RCC 7860 (cell line): ENCODE data around the gene SPSB4.
"Not testable (repeated sequence)": the region's sequence is repeated elsewhere in the genome, so short reads cannot be mapped to it uniquely, and the experiment has no call there.

Experiments
- DNase-seq: peaks from one replicate; pipeline ENCODE4 v3.0.0-alpha.2; 2015; ENCODE audit warnings: low spot score
- FAIRE-seq: peaks from 2 replicates; lab custom pipeline; 2012; peaks lifted over from hg19 to GRCh38; lab: Jason Lieb, UNC

The SPSB4 gene

GRCh38 chr3:141114179-141114745 lies 63.1 kb downstream of the SPSB4 start:
- DNase-seq, result no peak
- FAIRE-seq, result no peak

DNA sequence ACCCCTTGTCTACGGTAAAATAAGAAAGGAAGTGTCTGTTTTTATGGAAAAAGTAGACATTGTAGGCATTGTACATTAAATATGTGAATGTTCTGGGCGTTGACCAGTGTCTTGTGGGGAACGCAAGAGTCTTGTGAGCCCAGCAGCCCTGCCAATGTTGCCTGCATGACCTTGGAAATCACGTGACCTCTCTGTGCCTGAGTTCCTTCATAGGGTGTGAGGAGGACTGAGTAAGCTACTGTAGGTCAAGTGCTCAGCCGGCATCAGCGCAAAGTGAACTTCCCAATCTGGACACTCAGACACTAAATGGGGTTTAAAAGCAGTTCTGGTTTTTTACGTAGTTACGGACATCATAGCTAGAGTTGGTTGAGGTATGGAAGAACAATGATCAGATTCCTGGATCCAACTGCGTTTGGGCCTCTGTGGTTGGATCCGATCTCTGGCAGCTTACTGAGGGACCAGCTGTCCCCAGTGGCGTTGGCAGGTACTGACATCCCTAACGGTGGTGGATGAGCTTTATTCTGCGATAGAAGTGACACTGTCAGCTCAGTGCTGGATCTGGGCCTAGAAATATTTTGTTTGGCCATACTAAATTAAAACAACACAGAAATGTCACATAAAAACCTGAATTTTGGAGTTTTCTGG lies 63.8 kb downstream of the SPSB4 start:
- DNase-seq (no peak), FAIRE-seq (no peak)

- DNase-seq (no peak), FAIRE-seq (no peak)
Measured at GRCh38 chr3:141115789-141116541, 64.8 kb downstream of the SPSB4 start.

- no peak for DNase-seq
- FAIRE-seq, result no peak
Measured at GRCh38 chr3:141116721-141117120, 65.6 kb downstream of the SPSB4 start.

DNA sequence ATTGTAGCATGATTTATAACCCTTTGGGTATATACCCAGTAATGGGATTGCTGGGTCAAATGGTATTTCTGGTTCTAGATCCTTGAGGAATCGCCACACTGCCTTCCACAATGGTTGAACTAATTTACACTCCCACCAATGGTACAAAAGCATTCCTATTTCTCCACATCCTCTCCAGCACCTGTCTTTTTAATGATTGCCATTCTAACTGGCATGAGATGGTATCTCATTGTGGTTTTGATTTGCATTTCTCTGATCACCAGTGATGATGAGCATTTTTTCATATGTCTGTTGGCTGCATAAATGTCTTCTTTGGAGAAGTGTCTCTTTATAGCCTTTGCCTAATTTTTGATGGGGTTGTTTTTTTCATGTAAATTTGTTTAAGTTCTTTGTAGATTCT lies 66.8 kb downstream of the SPSB4 start:
- DNase-seq, FAIRE-seq: not testable (repeated sequence)

DNA sequence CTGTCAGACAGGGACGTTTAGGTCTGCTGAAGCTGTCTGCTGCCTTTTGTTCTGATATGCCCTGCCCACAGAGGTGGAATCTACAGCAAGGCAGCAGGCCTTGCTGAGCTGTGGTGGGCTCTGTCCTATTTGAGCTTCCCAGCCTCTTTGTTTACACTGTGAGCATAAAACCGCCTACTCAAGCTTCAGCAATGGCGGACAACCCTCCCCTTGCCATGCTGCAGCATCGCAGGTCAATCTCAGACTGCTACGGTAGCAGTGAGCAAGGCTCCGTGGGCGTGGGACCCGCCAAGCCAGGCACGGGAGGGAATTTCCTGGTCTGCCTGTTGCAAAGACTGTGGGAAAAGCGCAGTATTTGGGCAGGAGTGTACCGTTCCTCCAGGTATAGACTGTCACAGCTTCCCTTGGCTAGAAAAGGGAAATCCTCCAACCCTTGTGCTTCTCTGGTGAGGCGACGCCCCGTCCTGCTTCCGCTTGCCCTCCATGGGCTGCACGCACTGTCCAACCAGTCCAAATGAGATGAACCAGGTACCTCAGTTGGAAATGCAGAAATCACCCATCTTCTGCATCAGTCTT lies 71.4 kb downstream of the SPSB4 start:
- DNase-seq (no peak), FAIRE-seq (no peak)

GRCh38 chr3:141123677-141124410 lies 72.7 kb downstream of the SPSB4 start:
- FAIRE-seq (no peak), DNase-seq (no peak)

DNA sequence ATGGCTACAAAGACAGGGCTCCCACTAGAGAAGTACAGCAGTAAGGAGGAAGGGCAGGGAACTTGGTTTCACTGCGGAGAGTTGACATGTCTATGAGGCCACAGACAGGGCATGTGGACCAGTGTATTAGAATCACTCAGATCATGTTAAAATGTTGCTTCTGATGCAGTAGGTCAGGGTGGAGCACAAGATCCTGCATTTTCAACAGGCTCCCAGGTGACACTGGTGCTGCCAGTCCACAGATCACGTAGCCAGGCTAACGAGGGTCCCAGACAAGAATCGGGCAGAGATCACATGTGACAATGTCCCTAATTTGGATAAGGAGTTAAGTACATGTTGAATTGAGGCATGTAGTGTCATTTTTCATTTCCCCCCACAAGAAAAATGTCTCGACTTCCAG lies 73.6 kb downstream of the SPSB4 start:
- DNase-seq (no peak), FAIRE-seq (no peak)

DNA sequence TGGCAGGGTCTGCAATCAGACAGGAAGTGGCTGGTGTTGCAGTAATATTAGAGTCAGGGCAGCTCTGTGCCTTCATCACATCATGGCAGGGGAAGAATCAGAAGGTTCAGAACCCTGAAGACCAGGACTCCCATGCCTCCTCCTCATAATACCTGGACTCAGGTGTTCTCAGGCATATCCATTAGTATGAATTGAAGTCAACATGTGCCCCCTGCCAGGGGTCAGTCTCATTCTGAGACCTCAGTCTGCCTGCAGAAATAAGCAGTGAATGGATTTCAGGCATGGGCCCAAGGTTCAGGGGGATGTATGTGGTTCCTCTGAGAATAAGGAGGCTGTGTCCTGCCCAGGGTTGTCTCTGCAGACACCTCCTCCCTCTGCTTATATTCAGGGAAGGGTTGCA lies 74.2 kb downstream of the SPSB4 start:
- FAIRE-seq (no peak), DNase-seq (no peak)

DNA sequence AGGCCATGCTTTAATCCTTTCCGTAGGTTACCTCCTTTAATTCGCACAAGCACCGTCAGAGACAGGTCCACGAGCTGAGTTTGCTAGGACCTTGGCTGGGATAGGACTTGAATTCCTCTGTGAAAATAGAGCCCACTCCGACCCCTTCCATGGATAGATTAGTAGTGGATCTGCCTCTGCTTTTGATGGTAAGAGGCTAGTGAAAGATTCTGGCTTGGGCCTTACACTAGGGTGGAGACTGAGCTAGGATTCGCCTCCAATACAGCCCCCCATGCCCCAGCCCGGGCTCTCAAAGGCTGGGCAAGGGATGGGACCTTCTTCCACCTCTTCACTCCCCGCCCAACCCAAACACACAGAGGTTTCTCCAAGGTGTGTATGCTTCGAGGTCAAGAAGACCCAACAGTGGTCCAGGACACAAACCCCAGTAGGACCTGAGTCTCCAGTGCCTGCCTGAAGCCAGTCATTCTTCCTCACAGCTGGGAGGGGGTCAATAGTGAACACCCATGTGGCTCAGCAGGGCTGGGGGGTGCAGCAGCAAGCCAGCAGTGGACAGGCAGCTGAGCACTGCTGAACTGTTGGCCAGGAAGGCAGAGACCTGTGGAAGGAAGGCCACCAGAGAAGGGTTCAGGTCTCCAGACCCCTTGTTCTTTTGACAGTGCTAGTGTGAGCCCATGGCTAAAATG lies 75.7 kb downstream of the SPSB4 start:
- DNase-seq (no peak), FAIRE-seq (no peak)

GRCh38 chr3:141127344-141128125 lies 76.4 kb downstream of the SPSB4 start:
- FAIRE-seq (no peak), DNase-seq (no peak)

- FAIRE-seq (no peak), DNase-seq (no peak)
Measured at GRCh38 chr3:141128126-141128777, 77.1 kb downstream of the SPSB4 start.

- no peak for FAIRE-seq
- no peak for DNase-seq
Measured at GRCh38 chr3:141129049-141129448, 77.9 kb downstream of the SPSB4 start.

GRCh38 chr3:141129541-141130011 lies 78.4 kb downstream of the SPSB4 start:
- FAIRE-seq, result no peak
- no peak for DNase-seq

- no peak for FAIRE-seq
Measured at GRCh38 chr3:141143517-141143916, 92.4 kb downstream of the SPSB4 start.

GRCh38 chr3:141146979-141147470 lies 95.9 kb downstream of the SPSB4 start:
- DNase-seq (no peak), FAIRE-seq (no peak)

More at GRCh38 chr3:141143517-141143916, 92.4 kb downstream of the SPSB4 start:
- no peak for DNase-seq

GRCh38 chr3:141147657-141148056 lies 96.5 kb downstream of the SPSB4 start:
- FAIRE-seq (no peak), DNase-seq (no peak)

- FAIRE-seq (no peak), DNase-seq (no peak)
Measured at GRCh38 chr3:141148169-141148568, 97.0 kb downstream of the SPSB4 start.

DNA sequence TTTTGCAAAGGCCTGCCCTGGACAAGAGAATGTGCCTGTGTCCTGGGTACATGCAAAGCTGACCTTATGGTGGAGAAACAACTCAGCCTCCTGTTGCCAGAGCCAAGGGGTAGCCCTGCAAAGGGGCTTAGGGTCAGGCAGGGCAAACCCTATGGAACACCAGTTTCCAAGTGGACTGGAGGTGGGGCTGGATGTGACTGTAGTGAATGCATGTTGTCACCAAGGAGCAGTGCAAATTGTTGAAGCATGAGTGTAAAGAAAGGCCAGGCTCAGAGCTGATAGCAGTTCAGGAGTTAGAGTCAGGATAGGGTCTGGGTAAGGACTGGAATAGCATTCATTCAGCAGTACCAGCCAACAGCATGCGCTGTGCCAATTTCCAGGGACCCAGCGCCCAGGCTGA lies 97.6 kb downstream of the SPSB4 start:
- DNase-seq, result no peak
- FAIRE-seq, result no peak
